ENCODE measurements around the gene JPH2.

GRCh38 chr20:44097521-44098255, 89.3 kb downstream of the JPH2 start:
- TF ChIP-seq, protein P1, sequence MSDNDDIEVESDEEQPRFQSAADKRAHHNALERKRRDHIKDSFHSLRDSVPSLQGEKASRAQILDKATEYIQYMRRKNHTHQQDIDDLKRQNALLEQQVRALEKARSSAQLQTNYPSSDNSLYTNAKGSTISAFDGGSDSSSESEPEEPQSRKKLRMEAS (IDR thresholded peaks at IDR 0.05), result no peak
- TF ChIP-seq, protein P2, sequence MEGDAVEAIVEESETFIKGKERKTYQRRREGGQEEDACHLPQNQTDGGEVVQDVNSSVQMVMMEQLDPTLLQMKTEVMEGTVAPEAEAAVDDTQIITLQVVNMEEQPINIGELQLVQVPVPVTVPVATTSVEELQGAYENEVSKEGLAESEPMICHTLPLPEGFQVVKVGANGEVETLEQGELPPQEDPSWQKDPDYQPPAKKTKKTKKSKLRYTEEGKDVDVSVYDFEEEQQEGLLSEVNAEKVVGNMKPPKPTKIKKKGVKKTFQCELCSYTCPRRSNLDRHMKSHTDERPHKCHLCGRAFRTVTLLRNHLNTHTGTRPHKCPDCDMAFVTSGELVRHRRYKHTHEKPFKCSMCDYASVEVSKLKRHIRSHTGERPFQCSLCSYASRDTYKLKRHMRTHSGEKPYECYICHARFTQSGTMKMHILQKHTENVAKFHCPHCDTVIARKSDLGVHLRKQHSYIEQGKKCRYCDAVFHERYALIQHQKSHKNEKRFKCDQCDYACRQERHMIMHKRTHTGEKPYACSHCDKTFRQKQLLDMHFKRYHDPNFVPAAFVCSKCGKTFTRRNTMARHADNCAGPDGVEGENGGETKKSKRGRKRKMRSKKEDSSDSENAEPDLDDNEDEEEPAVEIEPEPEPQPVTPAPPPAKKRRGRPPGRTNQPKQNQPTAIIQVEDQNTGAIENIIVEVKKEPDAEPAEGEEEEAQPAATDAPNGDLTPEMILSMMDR (IDR thresholded peaks at IDR 0.05; ENCODE audit: low read depth, low read length, missing input control), result no peak
- TF ChIP-seq REST (IDR thresholded peaks at IDR 0.05), result no peak
- no peak for TF ChIP-seq JUND (IDR thresholded peaks at IDR 0.05)
- TF ChIP-seq ATF3 (IDR thresholded peaks at IDR 0.05), result no peak
- no peak for TF ChIP-seq YY1 (IDR thresholded peaks at IDR 0.05)
- no peak for TF ChIP-seq GABPA (IDR thresholded peaks at IDR 0.05 in 1 of 2, conservative IDR thresholded peaks at IDR 0.05 in 1 of 2)
- no peak for TF ChIP-seq NR2F2 (IDR thresholded peaks at IDR 0.05)
- TF ChIP-seq TAF1 (conservative IDR thresholded peaks at IDR 0.05), result no peak
